Measurements from ENCODE around the gene SNRNP48. TPM values are rescaled to one million over a fixed set of nuclear protein-coding genes. Genes with fewer than 3 reads are reported as not detected.

Gene SNRNP48
- total RNA-seq, 2 experiments from 2014 or later: 22.7 to 22.8 TPM

Other genes with a start within 250 kb of the SNRNP48 start
- gene CAGE1, start 200.5 kb upstream of the SNRNP48 start, total RNA-seq: under 1 TPM; 0.25 to 0.26 TPM
- gene RIOK1, start 200.4 kb upstream of the SNRNP48 start, total RNA-seq: 10 to 100 TPM; 33.8 to 38.5 TPM
- gene DSP, start 48.5 kb upstream of the SNRNP48 start, total RNA-seq: under 1 TPM in 1 of 2 experiments, not detected in 1; 0.22 TPM
- gene BMP6, start 135.9 kb downstream of the SNRNP48 start, total RNA-seq: under 1 TPM; 0.32 to 0.36 TPM